Measurements from ENCODE around the gene YIF1B.
A peak's percentile ranks its signal among the peaks of the same experiment; 100 is the strongest.

YIF1B gene

DNA sequence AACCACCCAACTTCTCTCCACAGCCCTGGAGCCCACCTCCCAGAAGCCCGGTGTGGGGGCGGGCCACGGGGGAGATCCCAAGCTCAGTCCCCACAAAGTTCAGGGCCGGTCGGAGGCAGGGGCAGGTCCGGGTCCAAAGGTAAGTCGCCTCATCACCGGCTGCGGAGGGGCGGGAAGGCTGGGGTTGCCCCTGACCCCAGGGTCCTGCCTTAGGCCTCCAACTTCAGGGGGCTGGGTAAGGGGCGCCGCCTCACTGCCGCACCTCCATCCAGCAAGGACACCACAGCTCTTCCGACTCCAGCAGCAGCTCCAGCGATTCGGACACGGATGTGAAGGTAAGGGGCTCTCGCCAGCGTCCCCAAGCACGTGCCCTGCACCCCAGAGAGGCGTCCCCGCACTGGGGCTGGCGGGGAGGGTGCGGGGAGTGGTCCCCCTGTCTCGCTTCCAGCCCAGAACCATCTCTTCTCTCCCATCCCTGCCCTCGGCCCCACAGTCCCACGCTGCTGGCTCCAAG, 11.3 kb downstream of the YIF1B start:
- Histone ChIP-seq H3K4me2 (ENCODE audit: low read length) (peak overlapping the region; percentile 44), H3K4me3 (ENCODE audit: low read depth, low read length) (no peak overlapping the region), H3K79me2 (no peaks in the 10 kb centered on the region), H3K27ac (peak overlapping the region; percentile 61), H3K36me3 (ENCODE audit: control insufficient read depth, insufficient read depth, low read length) (no peaks in the 10 kb centered on the region), H3K9me3 (ENCODE audit: control insufficient read depth, low read length) (no peaks in the 10 kb centered on the region), H3K27me3 (ENCODE audit: control insufficient read depth, insufficient read depth, low read length) (no peaks in the 10 kb centered on the region), H3K4me1 (no peaks in the 10 kb centered on the region), H3K9ac (no peak overlapping the region), H2AFZ (peak overlapping the region; percentile 74)
- TF ChIP-seq, protein P1, sequence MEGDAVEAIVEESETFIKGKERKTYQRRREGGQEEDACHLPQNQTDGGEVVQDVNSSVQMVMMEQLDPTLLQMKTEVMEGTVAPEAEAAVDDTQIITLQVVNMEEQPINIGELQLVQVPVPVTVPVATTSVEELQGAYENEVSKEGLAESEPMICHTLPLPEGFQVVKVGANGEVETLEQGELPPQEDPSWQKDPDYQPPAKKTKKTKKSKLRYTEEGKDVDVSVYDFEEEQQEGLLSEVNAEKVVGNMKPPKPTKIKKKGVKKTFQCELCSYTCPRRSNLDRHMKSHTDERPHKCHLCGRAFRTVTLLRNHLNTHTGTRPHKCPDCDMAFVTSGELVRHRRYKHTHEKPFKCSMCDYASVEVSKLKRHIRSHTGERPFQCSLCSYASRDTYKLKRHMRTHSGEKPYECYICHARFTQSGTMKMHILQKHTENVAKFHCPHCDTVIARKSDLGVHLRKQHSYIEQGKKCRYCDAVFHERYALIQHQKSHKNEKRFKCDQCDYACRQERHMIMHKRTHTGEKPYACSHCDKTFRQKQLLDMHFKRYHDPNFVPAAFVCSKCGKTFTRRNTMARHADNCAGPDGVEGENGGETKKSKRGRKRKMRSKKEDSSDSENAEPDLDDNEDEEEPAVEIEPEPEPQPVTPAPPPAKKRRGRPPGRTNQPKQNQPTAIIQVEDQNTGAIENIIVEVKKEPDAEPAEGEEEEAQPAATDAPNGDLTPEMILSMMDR (IDR thresholded peaks at IDR 0.05), result no peak

DNA sequence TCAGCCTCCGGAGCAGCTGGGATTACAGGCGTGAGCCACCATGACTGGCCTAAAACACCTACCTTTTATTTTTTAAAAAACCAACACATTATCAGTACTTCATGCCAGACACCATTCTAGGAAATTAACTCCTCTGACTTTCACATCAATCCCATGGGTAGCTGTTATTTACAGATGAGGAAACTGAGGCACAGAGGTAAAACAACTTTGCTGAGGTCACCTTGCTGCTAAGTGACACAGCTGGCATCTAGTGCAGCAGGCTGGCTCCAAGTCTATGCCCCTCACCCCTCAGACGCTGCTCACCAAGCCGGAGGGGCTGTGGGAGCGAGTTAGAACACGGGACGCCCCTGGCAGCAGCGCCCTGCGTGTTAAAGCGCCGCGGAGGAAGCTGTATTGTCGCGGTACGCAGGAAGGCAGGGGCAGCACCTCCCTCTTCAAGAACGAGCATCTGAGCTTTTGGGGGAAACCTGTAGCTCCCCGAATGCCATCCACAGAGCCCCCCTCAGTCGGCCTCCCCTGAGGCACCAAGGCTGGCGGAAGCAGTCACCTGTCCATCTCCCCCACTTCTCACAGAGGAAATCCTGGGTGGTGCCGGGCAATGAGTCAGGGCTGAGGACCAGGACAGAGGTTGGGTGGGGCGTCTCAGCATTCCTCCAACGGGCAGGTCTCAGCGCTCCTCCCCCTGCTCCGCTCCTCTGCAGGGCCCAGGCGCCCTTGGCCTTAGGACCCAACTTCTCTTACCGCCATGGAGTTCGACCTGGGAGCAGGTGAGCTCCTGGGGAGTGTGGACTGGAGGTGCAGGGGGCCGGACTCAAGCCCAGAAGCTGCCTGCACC, 12.0 kb downstream of the YIF1B start, which contains the start of gene C19orf33:
C19orf33 (plus strand) TSS at position 735 of the 835 bp plus-strand sequence; CDS start at position 746, 11 bp downstream.
- H3K79me2 ChIP-seq, result no peaks in the 10 kb centered on the region
- H3K27ac ChIP-seq, result peak within 1 kb of the TSS; percentile 61
- H3K4me2 ChIP-seq (ENCODE audit: low read length), result peak within 1 kb of the TSS; percentile 44
- peak within 1 kb of the TSS; percentile 74 for H2AFZ ChIP-seq
- no peak within 1 kb of the TSS for H3K9ac ChIP-seq
- H3K36me3 ChIP-seq (ENCODE audit: control insufficient read depth, insufficient read depth, low read length), result no peaks in the 10 kb centered on the region
- TF ChIP-seq, protein P1 (IDR thresholded peaks at IDR 0.05), result no peak
- no peaks in the 10 kb centered on the region for H3K4me1 ChIP-seq
- no peaks in the 10 kb centered on the region for H3K9me3 ChIP-seq (ENCODE audit: control insufficient read depth, low read length)
- H3K27me3 ChIP-seq (ENCODE audit: control insufficient read depth, insufficient read depth, low read length), result no peaks in the 10 kb centered on the region
- no peak within 1 kb of the TSS for H3K4me3 ChIP-seq (ENCODE audit: low read depth, low read length)

DNA sequence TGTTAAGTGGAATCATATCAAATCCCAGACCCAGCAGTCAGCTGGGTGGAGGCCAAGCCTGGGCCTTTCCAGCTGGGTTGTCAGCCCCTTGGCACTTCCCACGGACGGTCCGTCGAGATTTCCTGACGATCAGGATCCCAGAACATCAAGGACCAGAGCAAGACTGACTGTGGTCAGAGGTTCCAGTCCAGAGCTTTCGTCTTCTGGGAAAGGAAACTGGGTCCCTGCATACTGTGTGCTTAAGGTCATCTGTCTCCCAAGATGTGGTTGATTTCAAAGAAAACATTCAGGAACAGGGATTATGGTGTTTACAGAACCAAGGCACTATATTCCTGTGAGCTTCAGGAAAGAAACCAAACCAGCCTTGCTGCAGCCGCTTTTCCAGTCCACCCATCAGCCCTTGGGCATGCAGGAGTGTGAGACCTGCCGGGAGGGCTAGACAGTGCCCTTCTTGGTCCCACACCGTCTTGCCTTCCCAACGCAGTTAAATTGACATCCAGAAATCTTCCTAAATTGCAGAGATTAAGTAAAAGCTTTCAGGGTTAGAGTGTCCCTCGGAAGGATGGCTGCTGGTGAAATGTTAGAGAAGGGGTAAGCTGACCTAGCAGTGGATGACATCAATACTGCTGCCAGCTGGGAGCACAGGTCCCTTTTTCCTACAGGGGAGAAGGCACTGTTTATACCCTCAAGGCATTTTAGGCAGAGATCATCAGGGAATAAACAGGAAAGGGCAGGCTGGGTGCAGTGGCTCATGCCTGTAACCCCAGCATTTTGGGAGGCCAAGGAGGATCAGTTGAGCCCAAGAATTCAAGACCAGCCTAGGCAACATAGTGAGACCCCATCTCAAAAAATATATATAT, 16.7 kb downstream of the YIF1B start:
- Histone ChIP-seq H3K4me3 (ENCODE audit: low read depth, low read length) (no peak overlapping the region), H2AFZ (no peak overlapping the region), H3K27me3 (ENCODE audit: control insufficient read depth, insufficient read depth, low read length) (no peaks in the 10 kb centered on the region), H3K79me2 (no peaks in the 10 kb centered on the region), H3K27ac (no peak overlapping the region), H3K4me2 (ENCODE audit: low read length) (no peak overlapping the region), H3K4me1 (no peaks in the 10 kb centered on the region), H3K9ac (no peak overlapping the region), H3K36me3 (ENCODE audit: control insufficient read depth, insufficient read depth, low read length) (no peaks in the 10 kb centered on the region), H3K9me3 (ENCODE audit: control insufficient read depth, low read length) (no peaks in the 10 kb centered on the region)
- TF ChIP-seq, protein P1 (IDR thresholded peaks at IDR 0.05), result no peak

DNA sequence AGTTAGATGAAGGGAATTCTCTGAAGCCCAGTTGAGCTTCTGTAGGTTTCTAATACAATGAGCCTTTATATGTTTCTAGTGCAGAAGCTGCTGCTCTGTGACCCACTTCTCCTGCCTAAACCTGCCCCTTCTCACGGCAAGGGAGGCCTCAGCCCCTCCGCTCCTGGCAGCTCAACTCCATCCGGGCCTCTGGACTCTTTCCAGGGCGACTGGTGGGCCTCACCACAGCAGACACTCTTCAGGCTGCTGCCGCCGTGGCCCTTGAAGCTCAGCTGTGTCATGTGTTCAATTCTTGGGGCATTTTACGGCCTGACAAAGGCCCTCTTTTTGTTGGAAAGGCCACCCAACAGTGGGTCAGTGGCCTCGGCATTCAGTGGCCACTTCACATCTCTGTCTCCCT, 21.7 kb downstream of the YIF1B start:
- Histone ChIP-seq H3K9me3 (ENCODE audit: control insufficient read depth, low read length) (no peaks in the 10 kb centered on the region), H2AFZ (no peak overlapping the region), H3K4me2 (ENCODE audit: low read length) (no peak overlapping the region), H3K79me2 (peaks cover 7% of the 10 kb centered on the region), H3K4me1 (no peaks in the 10 kb centered on the region), H3K36me3 (ENCODE audit: control insufficient read depth, insufficient read depth, low read length) (no peaks in the 10 kb centered on the region), H3K4me3 (ENCODE audit: low read depth, low read length) (no peak overlapping the region), H3K27me3 (ENCODE audit: control insufficient read depth, insufficient read depth, low read length) (no peaks in the 10 kb centered on the region), H3K9ac (no peak overlapping the region), H3K27ac (no peak overlapping the region)
- TF ChIP-seq, protein P1 (IDR thresholded peaks at IDR 0.05), result no peak

Measured in parathyroid adenoma (tissue), 2 donors.